ENCODE data around the gene INKA1. TPM values are rescaled to one million over a fixed set of nuclear protein-coding genes. Genes with fewer than 3 reads are reported as not detected.

INKA1 gene
- total RNA-seq, 1 experiment from 2014 or later: 5.2 TPM

Other genes with a start within 250 kb of the INKA1 start
- gene BSN, start 248.8 kb upstream of the INKA1 start, total RNA-seq (2014; rRNA removed; shearing (Covaris generic)): 0.24 and 0.31 TPM in 2 replicates
- gene APEH, start 128.9 kb upstream of the INKA1 start, total RNA-seq (2014; rRNA removed; shearing (Covaris generic)): 261 and 301 TPM in 2 replicates
- 0.06 and 0.95 TPM in 2 replicates for gene MST1, start 113.8 kb upstream of the INKA1 start, total RNA-seq (2014; rRNA removed; shearing (Covaris generic))
- gene RNF123, start 113.7 kb upstream of the INKA1 start, total RNA-seq (2014; rRNA removed; shearing (Covaris generic)): 24.9 and 34.0 TPM in 2 replicates
- 1.1 and 2.2 TPM in 2 replicates for gene AMIGO3, start 83.6 kb upstream of the INKA1 start, total RNA-seq (2014; rRNA removed; shearing (Covaris generic))
- 23.1 and 26.8 TPM in 2 replicates for gene GMPPB, start 79.3 kb upstream of the INKA1 start, total RNA-seq (2014; rRNA removed; shearing (Covaris generic))
- gene IP6K1, start 16.7 kb upstream of the INKA1 start, total RNA-seq (2014; rRNA removed; shearing (Covaris generic)): 33.2 and 42.5 TPM in 2 replicates
- not detected in 2 replicates for gene CDHR4, start 3.4 kb upstream of the INKA1 start, total RNA-seq (2014; rRNA removed; shearing (Covaris generic))
- 0.14 and 0.49 TPM in 2 replicates for gene UBA7, start 10.7 kb downstream of the INKA1 start, total RNA-seq (2014; rRNA removed; shearing (Covaris generic))
- 7.2 and 20.4 TPM in 2 replicates for gene TRAIP, start 53.3 kb downstream of the INKA1 start, total RNA-seq (2014; rRNA removed; shearing (Covaris generic))
- gene CAMKV, start 66.6 kb downstream of the INKA1 start, total RNA-seq (2014; rRNA removed; shearing (Covaris generic)): 1.4 and 2.1 TPM in 2 replicates
- not detected in 2 replicates for gene MST1R, start 100.6 kb downstream of the INKA1 start, total RNA-seq (2014; rRNA removed; shearing (Covaris generic))
- gene MON1A, start 126.5 kb downstream of the INKA1 start, total RNA-seq (2014; rRNA removed; shearing (Covaris generic)): 12.1 TPM in 2 replicates
- 17.7 and 36.5 TPM in 2 replicates for gene RBM6, start 136.9 kb downstream of the INKA1 start, total RNA-seq (2014; rRNA removed; shearing (Covaris generic))

Data from G401 (cell line).